Caco-2 (cell line): ENCODE results near the gene PDCD6IP. TPM values are rescaled to one million over a fixed set of nuclear protein-coding genes. Genes with fewer than 3 reads are reported as not detected.

Experiments
- BruUV-seq: library from RNA; stranded (reverse); fragments of 400-500 nt; replicated peaks from 2 replicates; lab custom pipeline; 2021; lab: Mats Ljungman, UMichigan
- CTCF ChIA-PET: fragments of 300-600 bp; sonication (Branson Sonifier 250); formaldehyde crosslinking; loops from one replicate; lab custom pipeline; 2022; ENCODE audit warnings: antibody characterized with exemption; lab: Charles Lee
- POLR2A ChIA-PET: fragments of 300-600 bp; sonication (Branson Sonifier 250); formaldehyde crosslinking; loops from one replicate; lab custom pipeline; 2022; ENCODE audit warnings: antibody characterized with exemption; lab: Charles Lee
- DNase-seq, 2 experiments: peaks; one replicate each; pipeline versions ENCODE4 v3.0.0 to v3.0.0-alpha.2; 2020 to 2022
- H3K27me3 ChIP-seq: replicated peaks from 2 replicates; pipeline ENCODE4 v1.6.0; 2011; ENCODE audit warnings: low read length; ENCODE audit not compliant: control insufficient read depth, insufficient read depth
- H3K36me3 ChIP-seq: 2 replicates; pipeline ENCODE4 v1.5.1; 2011; ENCODE audit warnings: low read length; ENCODE audit not compliant: control insufficient read depth, insufficient read depth
- H3K4me1 ChIP-seq: fragments of 250-450 bp; sonication (Bioruptor Pico); 2 replicates; pipeline ENCODE4 v1.5.1; 2020; ENCODE audit warnings: mild to moderate bottlenecking
- H3K4me3 ChIP-seq: 2 replicates; pipeline ENCODE4 v1.5.1; 2011; ENCODE audit warnings: low read depth, mild to moderate bottlenecking, control low read depth, low read length
- H3K9me3 ChIP-seq: fragments of 250-450 bp; sonication (Bioruptor Pico); 2 replicates; pipeline ENCODE4 v1.5.1; 2020; ENCODE audit warnings: mild to moderate bottlenecking, moderate library complexity
- H3K27ac Mint-ChIP-seq: one replicate; pipeline ENCODE4 v1.8.0; 2022; ENCODE audit warnings: mixed read lengths; ENCODE audit not compliant: unreplicated experiment
- H3K27me3 Mint-ChIP-seq: one replicate; pipeline ENCODE4 v1.8.0; 2022; ENCODE audit warnings: mixed read lengths; ENCODE audit not compliant: insufficient read depth, unreplicated experiment
- H3K36me3 Mint-ChIP-seq: one replicate; pipeline ENCODE4 v1.8.0; 2022; ENCODE audit warnings: mild to moderate bottlenecking, mixed read lengths; ENCODE audit not compliant: insufficient read depth, unreplicated experiment
- H3K4me1 Mint-ChIP-seq: one replicate; pipeline ENCODE4 v1.8.0; 2022; ENCODE audit warnings: low read depth, mixed read lengths; ENCODE audit not compliant: unreplicated experiment
- H3K4me3 Mint-ChIP-seq: one replicate; pipeline ENCODE4 v1.8.0; 2022; ENCODE audit warnings: mild to moderate bottlenecking, moderate library complexity, mixed read lengths; ENCODE audit not compliant: unreplicated experiment
- H3K9me3 Mint-ChIP-seq: one replicate; pipeline ENCODE4 v1.8.0; 2022; ENCODE audit warnings: mixed read lengths; ENCODE audit not compliant: unreplicated experiment
- intact Hi-C: fragments of 100-400 bp; cut with micrococcal nuclease; formaldehyde crosslinking; loops from one replicate; pipeline ENCODE4 v1.10.0; 2022; ENCODE audit not compliant: unreplicated experiment
- total RNA-seq: library from RNA; stranded (reverse); gene quantifications from 2 replicates; pipeline ENCODE4 v1.2.3, GENCODE V29; 2022
- TF ChIP-seq, protein P1 (sequence below), 2 experiments: fragments of 200-600 bp in 1 of 2; IDR thresholded peaks; 1 replicate in 1 of 2; 2 replicates in 1 of 2; pipeline versions ENCODE4 v1.5.1 to v1.8.0; 2011 to 2022; ENCODE audit warnings: antibody characterized with exemption in 1 of 2, control low read depth in 1 of 2, inconsistent platforms in 1 of 2, low read depth in 1 of 2, low read length in 1 of 2, mild to moderate bottlenecking in 1 of 2, moderate library complexity in 1 of 2; ENCODE audit not compliant: insufficient read depth in 1 of 2, severe bottlenecking in 1 of 2, unreplicated experiment in 1 of 2

Gene PDCD6IP
- total RNA-seq, 1 experiment from 2014 or later = 185 TPM

DNA sequence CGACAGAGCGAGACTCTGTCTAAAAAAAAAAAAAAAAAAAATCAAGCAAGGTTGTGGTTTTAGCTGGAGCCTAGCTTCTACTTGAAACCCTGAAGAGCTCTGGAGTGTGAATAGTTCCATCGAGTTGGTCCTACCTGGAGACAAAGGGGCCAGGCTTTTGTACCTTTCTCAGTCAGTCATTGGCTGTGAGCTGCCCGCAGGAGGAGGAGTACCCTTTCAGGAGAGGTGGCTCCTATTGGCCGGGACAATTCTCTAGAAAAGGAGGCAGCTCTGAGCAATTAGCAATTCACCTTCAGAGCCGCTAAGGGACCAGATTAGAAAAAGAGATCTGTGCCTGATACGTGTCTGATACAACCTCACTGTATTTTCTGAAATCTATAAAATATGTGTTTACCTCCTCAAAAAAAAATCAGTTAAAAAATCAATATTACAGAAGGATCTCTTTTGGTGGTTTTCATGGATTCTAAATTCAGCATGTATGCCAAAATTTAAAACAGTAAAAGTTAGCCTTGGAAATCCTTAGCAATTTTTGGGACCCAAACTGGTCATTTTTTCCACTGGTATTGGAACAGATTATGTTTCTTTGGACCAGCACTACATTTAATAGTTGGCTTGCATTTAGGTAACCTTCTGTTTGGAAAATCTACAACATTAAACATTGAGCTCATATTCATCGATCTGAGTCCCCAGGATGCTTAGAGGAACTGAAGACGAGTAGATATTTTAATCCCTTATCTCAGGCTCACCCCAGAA is 29.7 kb upstream of the PDCD6IP start:
- Histone ChIP-seq H3K36me3 (no peaks in the 10 kb centered on the region), H3K9me3 (no peaks in the 10 kb centered on the region), H3K27me3 (no peaks in the 10 kb centered on the region), H3K4me3 (no peak overlapping the region), H3K4me1 (no peaks in the 10 kb centered on the region)
- H3K4me1 Mint-ChIP-seq = no peaks in the 10 kb centered on the region
- POLR2A ChIA-PET = no interaction called here
- no peak overlapping the region for H3K27ac Mint-ChIP-seq
- no peak for DNase-seq
- H3K4me3 Mint-ChIP-seq = no peak overlapping the region
- CTCF ChIA-PET = interaction anchor here (1.4 kb wide), 1 partner anchor 18 kb away, joined by 3 read pairs; no protein-coding TSS in a partner anchor
- no peaks in the 10 kb centered on the region for H3K9me3 Mint-ChIP-seq
- TF ChIP-seq, protein P1, sequence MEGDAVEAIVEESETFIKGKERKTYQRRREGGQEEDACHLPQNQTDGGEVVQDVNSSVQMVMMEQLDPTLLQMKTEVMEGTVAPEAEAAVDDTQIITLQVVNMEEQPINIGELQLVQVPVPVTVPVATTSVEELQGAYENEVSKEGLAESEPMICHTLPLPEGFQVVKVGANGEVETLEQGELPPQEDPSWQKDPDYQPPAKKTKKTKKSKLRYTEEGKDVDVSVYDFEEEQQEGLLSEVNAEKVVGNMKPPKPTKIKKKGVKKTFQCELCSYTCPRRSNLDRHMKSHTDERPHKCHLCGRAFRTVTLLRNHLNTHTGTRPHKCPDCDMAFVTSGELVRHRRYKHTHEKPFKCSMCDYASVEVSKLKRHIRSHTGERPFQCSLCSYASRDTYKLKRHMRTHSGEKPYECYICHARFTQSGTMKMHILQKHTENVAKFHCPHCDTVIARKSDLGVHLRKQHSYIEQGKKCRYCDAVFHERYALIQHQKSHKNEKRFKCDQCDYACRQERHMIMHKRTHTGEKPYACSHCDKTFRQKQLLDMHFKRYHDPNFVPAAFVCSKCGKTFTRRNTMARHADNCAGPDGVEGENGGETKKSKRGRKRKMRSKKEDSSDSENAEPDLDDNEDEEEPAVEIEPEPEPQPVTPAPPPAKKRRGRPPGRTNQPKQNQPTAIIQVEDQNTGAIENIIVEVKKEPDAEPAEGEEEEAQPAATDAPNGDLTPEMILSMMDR (IDR thresholded peaks at IDR 0.05; ENCODE audit: insufficient read depth in 1 of 2, low read depth in 1 of 2, low read length in 1 of 2, severe bottlenecking in 1 of 2, unreplicated experiment in 1 of 2) = no peak
- BruUV-seq = no TSS peak
- H3K36me3 Mint-ChIP-seq = no peaks in the 10 kb centered on the region
- intact Hi-C loops = no loop called here
- H3K27me3 Mint-ChIP-seq = no peaks in the 10 kb centered on the region

DNA sequence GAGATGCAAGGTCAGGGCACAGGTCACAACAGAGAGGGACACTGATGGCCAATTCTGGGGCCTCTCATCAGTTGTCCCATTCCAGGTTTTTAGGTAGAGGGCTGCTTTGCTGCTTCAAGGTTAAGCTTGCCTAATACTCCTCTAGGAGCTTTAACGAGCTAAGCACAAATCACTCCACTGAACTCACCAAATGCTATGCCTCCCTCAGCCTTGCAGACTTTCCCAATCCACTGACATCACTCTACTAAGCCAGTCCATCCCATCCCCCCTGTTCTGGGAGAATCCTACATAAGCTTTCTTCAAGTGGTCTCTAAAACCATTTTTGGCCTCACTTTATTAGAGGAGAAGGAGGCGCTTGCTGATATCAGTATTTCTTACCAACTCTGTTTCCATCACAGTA is 24.8 kb upstream of the PDCD6IP start:
- Histone ChIP-seq H3K4me3 (no peak overlapping the region), H3K36me3 (no peaks in the 10 kb centered on the region), H3K9me3 (no peaks in the 10 kb centered on the region), H3K27me3 (no peaks in the 10 kb centered on the region), H3K4me1 (no peaks in the 10 kb centered on the region)
- Mint-ChIP-seq H3K4me1 (no peaks in the 10 kb centered on the region), H3K36me3 (no peaks in the 10 kb centered on the region), H3K27ac (no peak overlapping the region), H3K9me3 (no peaks in the 10 kb centered on the region), H3K4me3 (no peak overlapping the region), H3K27me3 (no peaks in the 10 kb centered on the region)
- CTCF ChIA-PET = no interaction called here
- no TSS peak for BruUV-seq
- TF ChIP-seq, protein P1 (IDR thresholded peaks at IDR 0.05; ENCODE audit: insufficient read depth in 1 of 2, low read depth in 1 of 2, low read length in 1 of 2, severe bottlenecking in 1 of 2, unreplicated experiment in 1 of 2) = no peak
- intact Hi-C loops = no loop called here
- no peak for DNase-seq
- POLR2A ChIA-PET = no interaction called here

DNA sequence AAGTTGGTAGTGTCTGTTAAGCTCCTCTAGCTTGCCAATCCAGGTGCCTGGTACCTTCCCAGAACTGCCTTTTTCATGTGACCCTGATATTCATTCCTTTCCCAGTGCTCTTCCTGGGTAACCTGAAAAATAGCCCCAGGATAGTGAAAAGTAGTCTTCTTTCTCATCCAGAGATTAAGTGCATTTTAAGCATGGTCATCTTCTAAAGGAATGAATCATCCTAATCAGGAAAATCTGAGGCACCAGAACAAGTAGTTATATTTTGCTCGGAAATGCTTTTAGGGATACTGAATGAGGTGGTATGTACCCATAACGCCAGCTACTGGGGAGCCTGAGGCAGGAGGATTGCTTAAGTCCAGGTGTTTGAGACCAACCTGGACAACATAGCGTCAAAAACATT is 23.1 kb upstream of the PDCD6IP start:
- Histone ChIP-seq H3K9me3 (no peaks in the 10 kb centered on the region), H3K4me3 (no peak overlapping the region), H3K36me3 (no peaks in the 10 kb centered on the region), H3K4me1 (no peaks in the 10 kb centered on the region), H3K27me3 (no peaks in the 10 kb centered on the region)
- POLR2A ChIA-PET = no interaction called here
- intact Hi-C loops = no loop called here
- no peaks in the 10 kb centered on the region for H3K4me1 Mint-ChIP-seq
- TF ChIP-seq, protein P1 (IDR thresholded peaks at IDR 0.05; ENCODE audit: insufficient read depth in 1 of 2, low read depth in 1 of 2, low read length in 1 of 2, severe bottlenecking in 1 of 2, unreplicated experiment in 1 of 2) = no peak
- no peaks in the 10 kb centered on the region for H3K27me3 Mint-ChIP-seq
- BruUV-seq = no TSS peak
- DNase-seq = no peak
- H3K36me3 Mint-ChIP-seq = no peaks in the 10 kb centered on the region
- CTCF ChIA-PET = interaction anchor here (0.7 to 2.7 kb wide), 3 partner anchors 11 to 138 kb away, joined by 3 to 20 read pairs (median 3); no protein-coding TSS in a partner anchor
- H3K9me3 Mint-ChIP-seq = no peaks in the 10 kb centered on the region
- no peak overlapping the region for H3K27ac Mint-ChIP-seq
- no peak overlapping the region for H3K4me3 Mint-ChIP-seq
